ENCODE data around the gene GRID1. TPM values are rescaled to one million over a fixed set of nuclear protein-coding genes. Genes with fewer than 3 reads are reported as not detected.

Gene GRID1
- total RNA-seq, 1 experiment from 2014 or later, result not detected

DNA sequence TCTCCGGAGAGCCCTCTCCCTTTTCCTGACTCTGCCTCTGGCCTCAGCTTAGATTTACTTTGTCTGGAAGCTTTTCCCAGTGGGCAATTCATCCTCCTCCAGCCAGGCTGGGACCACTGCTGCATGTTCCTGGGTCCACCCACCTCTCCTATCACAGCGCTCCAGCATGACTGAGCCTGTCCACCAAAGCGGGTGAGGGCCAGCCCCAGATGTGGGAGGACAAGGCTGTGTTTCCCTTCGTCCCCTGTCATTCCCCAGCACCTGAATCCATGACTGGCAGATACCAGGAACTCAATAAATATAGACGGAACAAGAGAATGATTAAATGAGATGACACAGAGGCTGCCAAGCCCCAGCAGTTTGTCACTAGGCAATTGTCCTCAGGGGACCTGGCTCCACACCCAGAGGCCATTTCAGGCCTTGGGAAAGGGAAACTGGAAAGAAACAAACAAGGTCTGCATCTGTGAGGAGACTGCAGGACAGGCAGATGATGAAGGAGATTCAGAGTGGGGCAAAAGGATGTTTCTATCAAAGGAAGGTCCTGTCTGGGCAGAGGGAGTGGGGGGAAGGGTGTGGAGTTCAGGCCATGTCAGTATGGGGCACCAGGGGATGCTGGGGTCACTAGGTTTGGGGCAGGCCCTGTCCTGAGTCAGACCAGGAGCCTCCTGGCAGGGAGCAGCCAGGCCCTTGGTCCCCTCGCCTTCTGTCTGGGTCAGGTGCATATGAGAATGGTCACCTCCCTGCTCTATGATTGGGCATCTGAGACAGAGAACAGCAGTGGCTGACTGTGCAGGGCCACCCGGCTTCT lies 576.4 kb downstream of the GRID1 start:
- Histone ChIP-seq H3K4me3 (no peak overlapping the region), H2AFZ (no peak overlapping the region), H3K36me3 (ENCODE audit: low read depth) (no peaks in the 10 kb centered on the region), H3K27ac (no peak overlapping the region), H3K79me2 (ENCODE audit: low read depth) (no peaks in the 10 kb centered on the region), H3K27me3 (ENCODE audit: insufficient read depth, low read depth) (no peaks in the 10 kb centered on the region), H4K20me1 (ENCODE audit: insufficient read depth) (no peaks in the 10 kb centered on the region), H3K9me3 (ENCODE audit: insufficient read depth, low read depth) (no peaks in the 10 kb centered on the region), H3K9me2 (ENCODE audit: insufficient read depth) (no peaks in the 10 kb centered on the region), H3K4me1 (replicated peaks; ENCODE audit: insufficient read depth) (no peaks in the 10 kb centered on the region), H3F3A (ENCODE audit: insufficient read depth, low read depth) (no peaks in the 10 kb centered on the region), H3K4me2 (no peak overlapping the region)
- no peak for DNase-seq
- POLR2A ChIA-PET (ENCODE audit: unreplicated experiment), result no interaction called here
- intact Hi-C loops (cut with micrococcal nuclease; ENCODE audit: unreplicated experiment), result no loop called here
- TF ChIP-seq, protein P1, sequence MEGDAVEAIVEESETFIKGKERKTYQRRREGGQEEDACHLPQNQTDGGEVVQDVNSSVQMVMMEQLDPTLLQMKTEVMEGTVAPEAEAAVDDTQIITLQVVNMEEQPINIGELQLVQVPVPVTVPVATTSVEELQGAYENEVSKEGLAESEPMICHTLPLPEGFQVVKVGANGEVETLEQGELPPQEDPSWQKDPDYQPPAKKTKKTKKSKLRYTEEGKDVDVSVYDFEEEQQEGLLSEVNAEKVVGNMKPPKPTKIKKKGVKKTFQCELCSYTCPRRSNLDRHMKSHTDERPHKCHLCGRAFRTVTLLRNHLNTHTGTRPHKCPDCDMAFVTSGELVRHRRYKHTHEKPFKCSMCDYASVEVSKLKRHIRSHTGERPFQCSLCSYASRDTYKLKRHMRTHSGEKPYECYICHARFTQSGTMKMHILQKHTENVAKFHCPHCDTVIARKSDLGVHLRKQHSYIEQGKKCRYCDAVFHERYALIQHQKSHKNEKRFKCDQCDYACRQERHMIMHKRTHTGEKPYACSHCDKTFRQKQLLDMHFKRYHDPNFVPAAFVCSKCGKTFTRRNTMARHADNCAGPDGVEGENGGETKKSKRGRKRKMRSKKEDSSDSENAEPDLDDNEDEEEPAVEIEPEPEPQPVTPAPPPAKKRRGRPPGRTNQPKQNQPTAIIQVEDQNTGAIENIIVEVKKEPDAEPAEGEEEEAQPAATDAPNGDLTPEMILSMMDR (conservative IDR thresholded peaks at IDR 0.05), result no peak
- TF ChIP-seq EZH2 (IDR thresholded peaks at IDR 0.05; ENCODE audit: low read depth), result no peak
- no TSS peak for BruUV-seq (replicated peaks)
- CTCF ChIA-PET, result no interaction called here

DNA sequence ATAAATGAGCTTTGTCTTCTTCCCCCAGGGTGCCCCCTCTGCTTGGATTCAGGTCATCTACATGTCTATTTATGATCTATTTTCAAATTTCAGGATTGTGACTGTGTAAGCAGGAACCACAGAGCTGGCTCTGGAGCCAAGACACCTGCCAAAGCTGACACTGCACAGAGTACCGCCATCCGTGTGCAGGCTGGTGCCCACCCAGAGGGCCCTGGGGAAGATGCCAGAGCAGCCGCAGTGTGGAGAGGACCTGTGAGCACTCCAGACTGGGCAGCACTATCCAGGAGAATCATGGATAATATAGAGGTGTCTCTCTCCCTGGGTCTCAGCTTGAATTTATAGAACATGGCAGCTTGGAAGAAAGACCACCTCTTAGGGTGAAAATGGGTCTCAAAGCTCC lies 577.5 kb downstream of the GRID1 start:
- no peaks in the 10 kb centered on the region for H3K79me2 ChIP-seq (ENCODE audit: low read depth)
- intact Hi-C loops (cut with micrococcal nuclease; ENCODE audit: unreplicated experiment), result no loop called here
- no peaks in the 10 kb centered on the region for H3K27me3 ChIP-seq (ENCODE audit: insufficient read depth, low read depth)
- no peak overlapping the region for H3K27ac ChIP-seq
- no peaks in the 10 kb centered on the region for H3F3A ChIP-seq (ENCODE audit: insufficient read depth, low read depth)
- no peaks in the 10 kb centered on the region for H4K20me1 ChIP-seq (ENCODE audit: insufficient read depth)
- DNase-seq, result no peak
- ChIA-PET CTCF (no interaction called here), POLR2A (ENCODE audit: unreplicated experiment) (no interaction called here)
- TF ChIP-seq, protein P1 (conservative IDR thresholded peaks at IDR 0.05), result no peak
- no peak for TF ChIP-seq EZH2 (IDR thresholded peaks at IDR 0.05; ENCODE audit: low read depth)
- BruUV-seq (replicated peaks), result no TSS peak
- H3K4me2 ChIP-seq, result no peak overlapping the region
- H3K9me2 ChIP-seq (ENCODE audit: insufficient read depth), result no peaks in the 10 kb centered on the region
- H3K4me3 ChIP-seq, result no peak overlapping the region
- no peaks in the 10 kb centered on the region for H3K4me1 ChIP-seq (replicated peaks; ENCODE audit: insufficient read depth)
- H2AFZ ChIP-seq, result no peak overlapping the region
- no peaks in the 10 kb centered on the region for H3K36me3 ChIP-seq (ENCODE audit: low read depth)
- H3K9me3 ChIP-seq (ENCODE audit: insufficient read depth, low read depth), result no peaks in the 10 kb centered on the region

DNA sequence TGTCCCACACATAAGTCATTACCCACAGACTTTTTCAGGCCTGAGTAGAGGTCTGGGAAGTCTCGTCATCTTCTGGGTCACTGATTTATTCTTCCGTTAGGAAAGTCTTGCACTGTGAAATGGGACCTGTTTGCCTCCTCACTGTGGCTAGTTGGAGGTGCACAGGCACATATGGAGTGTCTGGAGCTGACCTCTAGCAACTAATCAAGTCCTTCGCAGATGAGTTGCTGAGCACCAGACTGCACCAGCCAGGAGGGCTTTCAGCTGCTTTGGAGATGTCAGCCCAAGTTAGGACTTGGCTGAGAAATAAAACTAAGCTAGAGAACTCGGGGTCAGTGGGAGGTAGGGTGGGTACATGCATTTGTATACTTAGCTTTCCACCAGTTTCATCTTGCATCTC lies 578.0 kb downstream of the GRID1 start:
- no peak for DNase-seq
- intact Hi-C loops (cut with micrococcal nuclease; ENCODE audit: unreplicated experiment), result no loop called here
- Histone ChIP-seq H2AFZ (no peak overlapping the region), H3K4me2 (no peak overlapping the region), H3K27me3 (ENCODE audit: insufficient read depth, low read depth) (no peaks in the 10 kb centered on the region), H3K9me2 (ENCODE audit: insufficient read depth) (no peaks in the 10 kb centered on the region), H3K36me3 (ENCODE audit: low read depth) (no peaks in the 10 kb centered on the region), H4K20me1 (ENCODE audit: insufficient read depth) (no peaks in the 10 kb centered on the region), H3K27ac (no peak overlapping the region), H3K4me3 (no peak overlapping the region), H3F3A (ENCODE audit: insufficient read depth, low read depth) (no peaks in the 10 kb centered on the region), H3K9me3 (ENCODE audit: insufficient read depth, low read depth) (no peaks in the 10 kb centered on the region), H3K4me1 (replicated peaks; ENCODE audit: insufficient read depth) (no peaks in the 10 kb centered on the region), H3K79me2 (ENCODE audit: low read depth) (no peaks in the 10 kb centered on the region)
- CTCF ChIA-PET, result no interaction called here
- POLR2A ChIA-PET (ENCODE audit: unreplicated experiment), result no interaction called here
- BruUV-seq (replicated peaks), result no TSS peak
- TF ChIP-seq, protein P1 (conservative IDR thresholded peaks at IDR 0.05), result no peak
- no peak for TF ChIP-seq EZH2 (IDR thresholded peaks at IDR 0.05; ENCODE audit: low read depth)
